ENCODE data around the gene SELENOO.

DNA sequence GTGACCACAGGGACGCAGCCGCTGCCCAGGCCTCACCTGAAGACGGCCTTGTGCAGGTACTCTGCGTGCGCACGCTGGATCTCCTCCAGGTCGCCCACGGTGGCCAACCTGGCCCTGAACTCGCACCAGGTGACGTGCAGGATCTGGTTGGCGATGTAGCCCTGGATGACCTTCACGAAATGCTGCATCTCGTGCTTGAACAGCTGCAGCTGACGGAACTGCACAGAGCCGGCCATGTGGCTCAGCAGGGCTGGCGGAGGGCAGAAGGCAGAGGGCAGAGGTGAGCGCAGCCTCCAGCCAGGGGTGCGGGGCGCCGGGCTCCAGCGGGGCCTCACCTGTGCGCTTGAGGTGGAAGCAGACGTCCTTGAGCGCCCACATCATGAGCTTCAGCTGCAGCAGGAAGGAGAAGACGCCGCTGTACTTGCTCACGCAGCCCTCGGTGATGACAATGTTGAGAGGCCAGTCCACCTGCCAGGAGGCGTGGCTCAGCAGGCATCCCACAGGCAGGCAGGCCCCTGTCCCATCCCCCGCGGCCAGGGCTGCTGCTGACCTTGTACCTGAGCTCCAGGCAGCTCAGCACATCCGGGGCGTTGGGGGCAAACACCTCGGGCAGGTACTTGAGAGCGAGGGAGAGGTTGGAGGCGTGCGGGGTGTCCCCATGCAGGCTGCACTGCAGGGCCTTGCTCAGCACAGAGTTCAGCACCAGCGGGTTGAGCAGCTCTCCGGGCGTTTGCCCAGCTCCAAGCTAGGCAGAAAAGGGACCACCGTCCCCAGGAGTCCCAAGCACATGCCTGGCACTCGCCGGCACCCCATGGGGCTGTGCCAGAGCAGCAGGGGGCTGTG is 17.6 kb downstream of the SELENOO start:
- TF ChIP-seq, protein P1, sequence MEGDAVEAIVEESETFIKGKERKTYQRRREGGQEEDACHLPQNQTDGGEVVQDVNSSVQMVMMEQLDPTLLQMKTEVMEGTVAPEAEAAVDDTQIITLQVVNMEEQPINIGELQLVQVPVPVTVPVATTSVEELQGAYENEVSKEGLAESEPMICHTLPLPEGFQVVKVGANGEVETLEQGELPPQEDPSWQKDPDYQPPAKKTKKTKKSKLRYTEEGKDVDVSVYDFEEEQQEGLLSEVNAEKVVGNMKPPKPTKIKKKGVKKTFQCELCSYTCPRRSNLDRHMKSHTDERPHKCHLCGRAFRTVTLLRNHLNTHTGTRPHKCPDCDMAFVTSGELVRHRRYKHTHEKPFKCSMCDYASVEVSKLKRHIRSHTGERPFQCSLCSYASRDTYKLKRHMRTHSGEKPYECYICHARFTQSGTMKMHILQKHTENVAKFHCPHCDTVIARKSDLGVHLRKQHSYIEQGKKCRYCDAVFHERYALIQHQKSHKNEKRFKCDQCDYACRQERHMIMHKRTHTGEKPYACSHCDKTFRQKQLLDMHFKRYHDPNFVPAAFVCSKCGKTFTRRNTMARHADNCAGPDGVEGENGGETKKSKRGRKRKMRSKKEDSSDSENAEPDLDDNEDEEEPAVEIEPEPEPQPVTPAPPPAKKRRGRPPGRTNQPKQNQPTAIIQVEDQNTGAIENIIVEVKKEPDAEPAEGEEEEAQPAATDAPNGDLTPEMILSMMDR (IDR thresholded peaks at IDR 0.05): no peak
- no peak for TF ChIP-seq EZH2 (IDR thresholded peaks at IDR 0.05; ENCODE audit: borderline replicate concordance, insufficient read depth, low read depth, low read length, poor library complexity, severe bottlenecking)
